Measurements from ENCODE around the gene NPSR1.
"Not testable (repeated sequence)": the region's sequence is repeated elsewhere in the genome, so short reads cannot be mapped to it uniquely, and the experiment has no call there.

NPSR1 gene

DNA sequence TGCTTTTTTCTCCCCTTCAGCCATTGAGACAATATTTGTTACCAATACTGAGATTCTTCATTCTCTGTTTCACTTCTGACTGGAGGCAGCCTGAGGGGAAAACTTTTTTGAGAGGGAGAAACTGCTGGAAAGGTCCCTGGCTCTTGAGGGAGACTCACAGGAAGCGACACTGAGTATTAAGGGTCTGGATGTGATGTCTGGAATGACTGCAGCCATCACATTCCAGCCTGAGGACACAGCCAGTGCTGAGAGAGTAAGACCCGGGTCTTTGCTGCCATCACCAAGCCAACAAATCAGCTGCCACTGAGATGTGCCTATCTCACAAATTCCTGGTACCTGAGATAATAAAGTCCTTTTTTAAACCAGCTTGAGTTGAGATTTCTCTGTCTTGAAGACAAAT is 221.9 kb downstream of the NPSR1 start:
- DNase-seq, result no peak

- not testable (repeated sequence) for DNase-seq
These were observed 225.8 kb downstream of the NPSR1 start for GRCh38 chr7:34883855-34884254.

- DNase-seq, result no peak
These were observed 228.8 kb downstream of the NPSR1 start for GRCh38 chr7:34886856-34887255.

GRCh38 chr7:34889951-34890350 is 231.9 kb downstream of the NPSR1 start:
- no peak for DNase-seq

DNA sequence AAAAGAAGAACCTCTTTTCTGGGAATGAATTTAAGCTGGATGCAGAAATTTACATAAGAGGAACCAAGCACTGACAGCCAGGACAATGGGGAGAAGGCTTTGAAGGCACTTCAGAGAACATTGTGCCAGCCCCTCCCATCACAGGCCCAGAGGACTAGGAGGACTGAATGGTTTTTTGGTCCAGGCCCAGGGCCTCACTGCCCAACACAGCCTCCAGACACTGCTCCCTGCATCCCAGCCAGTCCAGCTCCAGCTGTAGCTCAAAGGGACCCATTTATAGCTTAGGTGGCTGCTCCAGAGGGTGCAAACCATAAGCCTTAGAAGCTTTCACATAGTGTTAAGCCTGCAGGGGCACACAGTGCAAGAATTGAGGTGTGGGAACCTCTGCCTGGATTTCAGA is 237.2 kb downstream of the NPSR1 start:
- no peak for DNase-seq
